Heart left ventricle (tissue), 16 donors: ENCODE measurements around the gene GPC6. TPM values are rescaled to one million over a fixed set of nuclear protein-coding genes. Genes with fewer than 3 reads are reported as not detected.

Experiments
- ATAC-seq, 4 donors: fragments of 200-7000 bp; cut with Tn5 transposase; one replicate each; pipeline ENCODE4 v1.9.1; 2020 to 2022; ENCODE audit warnings: moderate library complexity in 4 of 4, mild to moderate bottlenecking in 3 of 4, moderate number of reproducible peaks in 1 of 4
- DNase-seq, 5 donors: peaks; one replicate each; pipeline ENCODE4 v3.0.0-alpha.2; 2020
- H3K27ac ChIP-seq, 12 donors: fragments of 200-600 bp; sonication (generic) in 4 of 12; one replicate each; pipeline versions ENCODE4 v1.5.0 to v1.8.0; 2016 to 2022; ENCODE audit warnings: mild to moderate bottlenecking in 2 of 12
- H3K27me3 ChIP-seq, 9 donors: fragments of 200-600 bp; sonication (generic) in 2 of 9; one replicate each; pipeline versions ENCODE4 v1.5.1 to v1.8.0; 2016 to 2022; ENCODE audit warnings: mild to moderate bottlenecking in 3 of 9
- H3K36me3 ChIP-seq, 9 donors: fragments of 200-600 bp; sonication (generic) in 2 of 9; one replicate each; pipeline versions ENCODE4 v1.5.0 to v1.8.0; 2018 to 2022; ENCODE audit warnings: mild to moderate bottlenecking in 2 of 9
- H3K4me1 ChIP-seq, 12 donors: fragments of 200-600 bp; sonication (generic) in 4 of 12; one replicate each; pipeline versions ENCODE4 v1.5.0 to v1.8.0; 2016 to 2022; ENCODE audit warnings: mild to moderate bottlenecking in 3 of 12
- H3K4me3 ChIP-seq, 12 donors: fragments of 200-600 bp; sonication (generic) in 4 of 12; one replicate each; pipeline versions ENCODE4 v1.5.0 to v1.8.0; 2017 to 2022; ENCODE audit warnings: mild to moderate bottlenecking in 9 of 12, moderate library complexity in 4 of 12
- H3K9me3 ChIP-seq, 12 donors: fragments of 200-600 bp; sonication (generic) in 4 of 12; one replicate each; pipeline versions ENCODE4 v1.5.0 to v1.8.0; 2016 to 2022; ENCODE audit warnings: mild to moderate bottlenecking in 1 of 12
- POLR2A ChIP-seq, 2 donors: fragments of 450-650 bp; IDR thresholded peaks; one replicate each; pipeline ENCODE4 v1.6.1; 2017; ENCODE audit warnings: antibody characterized with exemption in 2 of 2, mild to moderate bottlenecking in 2 of 2, moderate library complexity in 2 of 2
- WGBS, 4 donors: extraction: QIAGEN DNeasy Blood & Tissue Kit in 2 of 4; methylation state at CpG; one replicate each; pipeline versions ENCODE4 v1.1.5 to v1.1.7; 2013 to 2018; 5-methylcytosine and 5-hydroxymethylcytosine counted together
- intact Hi-C, 10 donors: fragments of 100-400 bp; cut with DNase I; formaldehyde crosslinking; loops; one replicate each; pipeline versions ENCODE4 v1.11.1 to v1.14.2; 2022
- polyA plus RNA-seq, 2 donors: library from polyadenylated mRNA; stranded (reverse); fragments of 200-250 nt; gene quantifications; one replicate each; pipeline ENCODE4 v1.2.3, GENCODE V29; 2013
- total RNA-seq, 9 donors: library from RNA; depleted of rRNA in 2 of 9; stranded (reverse); fragments of >200 nt in 2 of 9; fragmentation: NEBNext Ultra II Directional in 3 of 9; extraction: Animal tissue kit (Norgen Biotek cat#: 25700) in 3 of 9; gene quantifications; one replicate each; pipeline versions ENCODE4 v1.1.0 to v1.2.4, GENCODE V29; 2016 to 2023
- TF ChIP-seq, protein P1 (sequence below), 12 donors: fragments of 200-600 bp; sonication (generic) in 4 of 12; IDR thresholded peaks; one replicate each; pipeline versions ENCODE4 v1.5.0 to v1.8.0; 2018 to 2022; ENCODE audit warnings: antibody characterized with exemption in 12 of 12, mild to moderate bottlenecking in 5 of 12
- donor health status: ischemic (EF 13 %, LVEDD 7.1; RV severe dilation, severe dysfunction).
- donor health status: healthy with polysubstance abuse.
- donor health status: DM: no; HTN: yes; CAD: no.
- donor health status: DM: no; HTN: no; CAD: no.
- donor health status: ischemic (EF 25% LVEDD 6.9; RV normal size, moderate dysfunction).
- donor health status: ischemic (EF 25% LVEDD 5.7; RV mildly dilated, moderate dysfunction).
- donor health status: healthy.
- donor health status: DM: yes; HTN: yes; CAD: no.
- donor health status: ischemic (EF 35%, LVEDD 5.7; RV mildly dilated, moderate dysfunction).
- donor health status: nonischemic (EF 11% LVEDD 7.7; RV severe dilation, severe dysfunction).
- donor health status: DM: yes; HTN: yes; CAD: no.
- donor health status: PGD.
- donor health status: ischemic (EF 29% LVEDD 5.4; RV normal size, mild dysfunction).
- donor health status: nonischemic (EF 23%, LVEDD 6.1; RV moderate dilation, normal function).

Gene GPC6
- total and polyA plus RNA-seq, 11 donors, result 0.08 to 6.2 (median 2.0) TPM

DNA sequence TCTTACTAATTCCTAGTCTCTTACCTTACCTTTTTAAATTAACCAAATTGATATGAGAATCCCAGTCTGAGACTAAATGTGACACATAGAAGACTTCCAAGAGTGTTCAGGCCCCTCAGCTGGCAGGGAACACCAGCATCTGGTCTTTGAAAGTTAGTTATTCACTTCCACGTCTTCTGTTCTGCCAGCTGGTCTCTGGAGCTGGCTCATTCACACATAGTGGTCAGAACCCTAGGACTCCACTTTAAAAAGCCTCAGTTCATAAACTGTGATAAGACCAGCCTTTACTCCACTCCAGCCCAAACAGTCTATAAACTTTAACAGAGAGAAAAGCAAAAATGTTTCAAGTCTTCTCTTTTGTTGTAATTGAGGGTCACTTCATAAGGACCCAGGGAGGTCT, 989.9 kb downstream of the GPC6 start:
- H3K36me3 ChIP-seq, result no peaks in the 10 kb centered on the region
- WGBS, 4 donors, result 66 to 87% (median 79%) methylated on average over 1 of the region's 1 CpG
- H3K4me3 ChIP-seq, result no peak overlapping the region
- TF ChIP-seq POLR2A (IDR thresholded peaks at IDR 0.05), result no peak
- TF ChIP-seq, protein P1, sequence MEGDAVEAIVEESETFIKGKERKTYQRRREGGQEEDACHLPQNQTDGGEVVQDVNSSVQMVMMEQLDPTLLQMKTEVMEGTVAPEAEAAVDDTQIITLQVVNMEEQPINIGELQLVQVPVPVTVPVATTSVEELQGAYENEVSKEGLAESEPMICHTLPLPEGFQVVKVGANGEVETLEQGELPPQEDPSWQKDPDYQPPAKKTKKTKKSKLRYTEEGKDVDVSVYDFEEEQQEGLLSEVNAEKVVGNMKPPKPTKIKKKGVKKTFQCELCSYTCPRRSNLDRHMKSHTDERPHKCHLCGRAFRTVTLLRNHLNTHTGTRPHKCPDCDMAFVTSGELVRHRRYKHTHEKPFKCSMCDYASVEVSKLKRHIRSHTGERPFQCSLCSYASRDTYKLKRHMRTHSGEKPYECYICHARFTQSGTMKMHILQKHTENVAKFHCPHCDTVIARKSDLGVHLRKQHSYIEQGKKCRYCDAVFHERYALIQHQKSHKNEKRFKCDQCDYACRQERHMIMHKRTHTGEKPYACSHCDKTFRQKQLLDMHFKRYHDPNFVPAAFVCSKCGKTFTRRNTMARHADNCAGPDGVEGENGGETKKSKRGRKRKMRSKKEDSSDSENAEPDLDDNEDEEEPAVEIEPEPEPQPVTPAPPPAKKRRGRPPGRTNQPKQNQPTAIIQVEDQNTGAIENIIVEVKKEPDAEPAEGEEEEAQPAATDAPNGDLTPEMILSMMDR (IDR thresholded peaks at IDR 0.05), result no peak
- no peak for DNase-seq
- no peaks in the 10 kb centered on the region for H3K9me3 ChIP-seq
- intact Hi-C loops, result no loop called here
- H3K27me3 ChIP-seq, result no peaks in the 10 kb centered on the region
- no peaks in the 10 kb centered on the region for H3K4me1 ChIP-seq
- no peak overlapping the region for H3K27ac ChIP-seq
- no peak for ATAC-seq

DNA sequence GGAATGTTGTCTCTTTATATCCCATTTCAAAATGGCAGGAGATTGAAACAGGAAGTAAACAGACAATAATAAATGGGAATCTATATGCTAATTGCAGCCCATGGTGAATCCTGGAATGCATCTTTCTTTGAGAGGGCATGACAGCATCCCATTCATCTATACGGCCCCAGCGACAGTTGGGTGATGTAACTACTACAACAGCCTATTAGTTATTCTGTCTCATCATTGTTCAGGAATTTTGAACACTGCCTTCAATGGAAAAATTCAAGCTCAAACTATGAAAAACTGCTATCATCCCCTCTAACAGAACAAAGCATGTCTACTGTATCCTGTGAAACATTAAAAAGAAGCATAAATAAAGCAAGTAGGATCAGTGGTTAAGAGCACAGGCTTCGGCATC, 990.8 kb downstream of the GPC6 start:
- Histone ChIP-seq H3K27ac (no peak overlapping the region), H3K4me1 (no peaks in the 10 kb centered on the region), H3K4me3 (no peak overlapping the region), H3K27me3 (no peaks in the 10 kb centered on the region), H3K9me3 (no peaks in the 10 kb centered on the region), H3K36me3 (no peaks in the 10 kb centered on the region)
- ATAC-seq (no peak), DNase-seq (no peak)
- TF ChIP-seq POLR2A (IDR thresholded peaks at IDR 0.05), result no peak
- TF ChIP-seq, protein P1 (IDR thresholded peaks at IDR 0.05), result no peak
- WGBS, 4 donors, result 88 to 92% (median 91%) methylated on average over 3 of the region's 3 CpGs
- intact Hi-C loops, result no loop called here

DNA sequence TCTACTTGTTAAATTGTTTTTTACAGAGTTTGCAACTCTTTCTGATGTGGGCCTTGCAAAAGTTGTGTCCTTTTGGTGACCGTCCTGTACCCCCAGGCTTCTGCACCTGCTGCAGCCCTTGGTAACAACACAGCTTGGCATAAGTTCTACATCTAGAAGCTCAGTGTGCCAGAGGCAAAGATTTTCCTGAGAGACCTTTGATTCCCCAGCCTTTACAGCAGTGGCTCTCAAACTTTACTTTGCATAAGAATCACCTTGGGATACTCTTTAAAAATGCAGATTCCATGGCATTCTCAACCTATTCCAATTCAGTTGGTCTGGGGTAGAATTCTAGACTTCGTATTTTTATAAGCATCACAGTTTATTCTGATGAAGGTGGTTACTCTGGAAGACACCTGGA, 991.9 kb downstream of the GPC6 start:
- 86 to 97% (median 89%) methylated on average over 2 of the region's 2 CpGs for WGBS, 4 donors
- intact Hi-C loops, result no loop called here

DNA sequence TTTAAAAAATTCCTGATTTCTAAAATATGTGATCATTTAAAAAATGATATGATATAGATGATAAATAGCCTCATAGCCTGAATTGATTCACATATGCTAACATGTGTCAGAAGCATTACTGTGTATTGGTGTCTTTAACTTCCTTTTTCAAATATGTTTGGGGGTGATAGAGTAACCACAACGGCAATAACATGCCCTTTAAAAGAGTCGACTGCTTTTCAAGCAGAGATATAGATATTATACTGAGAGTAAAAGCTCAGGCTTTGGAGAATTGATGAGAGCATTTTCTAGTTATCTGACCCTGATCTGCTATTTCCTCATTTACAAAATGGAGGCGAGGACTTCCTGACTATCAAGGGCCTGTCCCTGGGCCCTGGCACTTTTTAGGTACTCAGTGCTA, 992.3 kb downstream of the GPC6 start:
- Histone ChIP-seq H3K9me3 (no peaks in the 10 kb centered on the region), H3K36me3 (no peaks in the 10 kb centered on the region), H3K4me1 (no peaks in the 10 kb centered on the region), H3K4me3 (no peak overlapping the region), H3K27ac (no peak overlapping the region), H3K27me3 (no peaks in the 10 kb centered on the region)
- TF ChIP-seq, protein P1 (IDR thresholded peaks at IDR 0.05), result no peak
- TF ChIP-seq POLR2A (IDR thresholded peaks at IDR 0.05), result no peak
- no peak for ATAC-seq
- 77 to 84% (median 80%) methylated on average over 3 of the region's 3 CpGs for WGBS, 4 donors
- no peak for DNase-seq
- intact Hi-C loops, result no loop called here

More for the DNA sequence above, 991.9 kb downstream of the GPC6 start:
- DNase-seq (no peak), ATAC-seq (no peak)
- Histone ChIP-seq H3K27me3 (no peaks in the 10 kb centered on the region), H3K36me3 (no peaks in the 10 kb centered on the region), H3K4me3 (no peak overlapping the region), H3K4me1 (no peaks in the 10 kb centered on the region), H3K9me3 (no peaks in the 10 kb centered on the region), H3K27ac (no peak overlapping the region)
- TF ChIP-seq, protein P1 (IDR thresholded peaks at IDR 0.05), result no peak
- TF ChIP-seq POLR2A (IDR thresholded peaks at IDR 0.05), result no peak
